Measurements from ENCODE around the gene GART. TPM values are rescaled to one million over a fixed set of nuclear protein-coding genes. Genes with fewer than 3 reads are reported as not detected.

GART gene
- total RNA-seq, 1 experiment from 2014 or later = 241 TPM

- intact Hi-C loops (cut with micrococcal nuclease) = no loop called here
- no peaks in the 10 kb centered on the region for H3K9me2 ChIP-seq (ENCODE audit: insufficient read depth)
- H3K4me1 ChIP-seq (ENCODE audit: control insufficient read depth in 1 of 2, insufficient read depth in 2 of 2, low read length in 2 of 2) = no peaks in the 10 kb centered on the region
- no peak overlapping the region for H3K4me3 ChIP-seq (replicated peaks in 1 of 2; ENCODE audit: low read depth in 1 of 2, low read length in 2 of 2)
- H4K20me1 ChIP-seq (ENCODE audit: insufficient read depth) = peaks cover 23% of the 10 kb centered on the region; the same call in 1 of the 2 replicates
- BruUV-seq (replicated peaks) = no TSS peak
- ChIA-PET CTCF (no interaction called here), RAD21 (ENCODE audit: low non-redundant PET in 1 of 2, low total read pairs in 2 of 2, uncharacterized antibody in 2 of 2, unreplicated experiment in 2 of 2) (no interaction called here), POLR2A (no interaction called here)
- H3K9me3 ChIP-seq (ENCODE audit: control insufficient read depth in 1 of 2, insufficient read depth in 1 of 2, low read depth in 1 of 2, low read length in 2 of 2) = no peaks in the 10 kb centered on the region
- H3K27me3 ChIP-seq (ENCODE audit: insufficient read depth, low read length) = no peaks in the 10 kb centered on the region
- peaks cover 94% of the 10 kb centered on the region for H3K79me2 ChIP-seq (ENCODE audit: insufficient read depth, low read length)
- TF ChIP-seq FOSL1 (IDR thresholded peaks at IDR 0.05; ENCODE audit: low read depth) = no peak
- TF ChIP-seq EGR1 (IDR thresholded peaks at IDR 0.05; ENCODE audit: low read depth) = no peak
- TF ChIP-seq ELF1 (IDR thresholded peaks at IDR 0.05; ENCODE audit: borderline replicate concordance, low read depth) = no peak
- no peak for TF ChIP-seq MAX (IDR thresholded peaks at IDR 0.05)
- no peak for TF ChIP-seq POLR2AphosphoS5 (IDR thresholded peaks at IDR 0.05; ENCODE audit: low read depth, low read length)
- TF ChIP-seq SIN3A (IDR thresholded peaks at IDR 0.05; ENCODE audit: low read depth) = no peak
- no peak for TF ChIP-seq EZH2phosphoT487 (IDR thresholded peaks at IDR 0.05; ENCODE audit: borderline replicate concordance)
- no peak for TF ChIP-seq POLR2A (IDR thresholded peaks at IDR 0.05; ENCODE audit: borderline replicate concordance, extremely low read depth, insufficient read depth, insufficient read length)
- no peak for TF ChIP-seq TCF7L2 (IDR thresholded peaks at IDR 0.05; ENCODE audit: borderline replicate concordance, extremely low read depth, insufficient read depth, insufficient read length)
- no peak for TF ChIP-seq ZNF274 (IDR thresholded peaks at IDR 0.05; ENCODE audit: low read depth, low read length)
- no peak for TF ChIP-seq CBX3 (IDR thresholded peaks at IDR 0.05; ENCODE audit: low read depth)
- no peak for TF ChIP-seq ATF3 (IDR thresholded peaks at IDR 0.05)
- no peak for TF ChIP-seq EZH2 (IDR thresholded peaks at IDR 0.05)
- no peak for TF ChIP-seq YY1 (IDR thresholded peaks at IDR 0.05; ENCODE audit: extremely low read depth, insufficient replicate concordance, low read depth, low read length)
- TF ChIP-seq SRF (IDR thresholded peaks at IDR 0.05; ENCODE audit: low read depth) = no peak
- TF ChIP-seq REST (IDR thresholded peaks at IDR 0.05; ENCODE audit: low read depth) = no peak
- TF ChIP-seq ZFX (IDR thresholded peaks at IDR 0.05) = no peak
- no peak for TF ChIP-seq JUND (IDR thresholded peaks at IDR 0.05)
- no peak for TF ChIP-seq CEBPB (IDR thresholded peaks at IDR 0.05; ENCODE audit: low read depth)
- H3K27ac ChIP-seq (ENCODE audit: low read depth, low read length) = no peak overlapping the region
- DNase-seq (ENCODE audit: low read depth, low spot score) = no peak
- H3K36me3 ChIP-seq (ENCODE audit: control insufficient read depth in 1 of 2, insufficient read depth in 2 of 2, low read length in 2 of 2) = peaks cover 42 to 69% of the 10 kb centered on the region in 2 experiments
- H3K4me2 ChIP-seq (ENCODE audit: low read length) = no peak overlapping the region
- H2AFZ ChIP-seq (ENCODE audit: low read depth, low read length, poor library complexity, severe bottlenecking) = no peak overlapping the region
- ATAC-seq = no peak
- no peak overlapping the region for H3K9ac ChIP-seq (ENCODE audit: low read length)
Observed at GRCh38 chr21:33566514-33566913, 24.6 kb upstream of the GART start.

Measured in HCT116 (cell line).